ENCODE results near the gene ADAMTS16.

ADAMTS16 gene

GRCh38 chr5:5242056-5242455, 101.9 kb downstream of the ADAMTS16 start:
- H3K4me3 ChIP-seq (ENCODE audit: low read length), result no peak overlapping the region
- DNase-seq (ENCODE audit: low read depth), result no peak

DNA sequence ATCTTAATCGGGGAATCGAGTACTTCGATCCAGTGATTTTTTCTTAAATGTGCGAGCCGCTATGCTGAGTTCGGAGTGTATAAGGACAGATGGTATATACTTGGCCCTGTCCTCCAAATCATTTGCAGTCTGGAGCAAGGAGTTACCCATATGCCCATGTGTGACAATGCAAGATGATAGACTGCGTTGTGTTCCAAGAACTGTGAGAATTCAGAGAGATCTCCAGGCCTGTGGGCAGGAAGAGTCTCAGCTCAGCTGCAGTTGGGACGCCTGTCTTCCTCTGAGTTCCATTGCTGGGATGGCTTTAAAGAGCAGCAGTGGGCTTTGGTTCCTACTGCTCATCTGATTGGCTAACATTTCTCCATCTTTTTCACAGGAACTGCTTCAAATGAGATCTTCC, 106.6 kb downstream of the ADAMTS16 start:
- DNase-seq (ENCODE audit: low read depth), result no peak
- no peak for TF ChIP-seq CTCF (IDR thresholded peaks at IDR 0.05; ENCODE audit: insufficient read depth, low read depth, low read length, missing control alignments)
- H3K4me3 ChIP-seq (ENCODE audit: low read length), result no peak overlapping the region

More at GRCh38 chr5:5242056-5242455, 101.9 kb downstream of the ADAMTS16 start:
- no peak for TF ChIP-seq CTCF (IDR thresholded peaks at IDR 0.05; ENCODE audit: insufficient read depth, low read depth, low read length, missing control alignments)

GRCh38 chr5:5250758-5251157, 110.6 kb downstream of the ADAMTS16 start:
- no peak for TF ChIP-seq CTCF (IDR thresholded peaks at IDR 0.05; ENCODE audit: insufficient read depth, low read depth, low read length, missing control alignments)
- H3K4me3 ChIP-seq (ENCODE audit: low read length), result no peak overlapping the region
- no peak for DNase-seq (ENCODE audit: low read depth)

- DNase-seq (ENCODE audit: low read depth), result no peak
- no peak overlapping the region for H3K4me3 ChIP-seq (ENCODE audit: low read length)
- no peak for TF ChIP-seq CTCF (IDR thresholded peaks at IDR 0.05; ENCODE audit: insufficient read depth, low read depth, low read length, missing control alignments)
These were observed 112.0 kb downstream of the ADAMTS16 start for GRCh38 chr5:5252106-5252505.

GRCh38 chr5:5257353-5257752, 117.2 kb downstream of the ADAMTS16 start:
- TF ChIP-seq CTCF (IDR thresholded peaks at IDR 0.05; ENCODE audit: insufficient read depth, low read depth, low read length, missing control alignments), result no peak
- H3K4me3 ChIP-seq (ENCODE audit: low read length), result no peak overlapping the region
- DNase-seq (ENCODE audit: low read depth), result no peak

DNA sequence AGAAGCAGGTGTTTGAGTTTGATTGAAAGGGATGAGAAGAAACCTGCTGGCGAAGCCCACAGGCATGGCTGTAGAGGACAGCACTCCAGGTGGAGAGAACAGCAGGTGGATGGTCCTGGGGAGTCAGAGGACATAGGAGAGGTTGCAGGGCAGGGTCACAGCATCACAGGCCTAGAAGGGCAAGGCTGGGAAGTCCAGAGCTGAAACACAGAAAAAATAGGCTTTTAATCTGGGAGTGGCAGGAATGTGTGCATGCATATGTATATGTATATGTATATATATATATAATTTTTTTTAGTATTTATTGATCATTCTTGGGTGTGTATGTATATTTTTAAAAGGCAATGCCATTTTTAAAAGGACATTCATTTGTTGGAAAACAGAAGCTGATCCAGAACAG, 118.4 kb downstream of the ADAMTS16 start:
- TF ChIP-seq CTCF (IDR thresholded peaks at IDR 0.05; ENCODE audit: insufficient read depth, low read depth, low read length, missing control alignments), result no peak
- no peak overlapping the region for H3K4me3 ChIP-seq (ENCODE audit: low read length)
- DNase-seq (ENCODE audit: low read depth), result no peak

GRCh38 chr5:5264727-5265126, 124.6 kb downstream of the ADAMTS16 start:
- no peak for DNase-seq (ENCODE audit: low read depth)
- no peak overlapping the region for H3K4me3 ChIP-seq (ENCODE audit: low read length)
- no peak for TF ChIP-seq CTCF (IDR thresholded peaks at IDR 0.05; ENCODE audit: insufficient read depth, low read depth, low read length, missing control alignments)
